CMK (cell line): ENCODE results near the gene DENND6B.

Experiments
- DNase-seq: peaks from one replicate; pipeline ENCODE4 v3.0.0-alpha.2; 2010; ENCODE audit warnings: low read depth

DENND6B gene

GRCh38 chr22:50303848-50304527 lies 22.8 kb downstream of the DENND6B start:
- DNase-seq, result no peak

GRCh38 chr22:50303515-50303847 lies 23.3 kb downstream of the DENND6B start:
- no peak for DNase-seq

GRCh38 chr22:50302564-50302963 lies 24.2 kb downstream of the DENND6B start:
- no peak for DNase-seq

- DNase-seq, result no peak
Observed at GRCh38 chr22:50302041-50302541, 24.7 kb downstream of the DENND6B start.

GRCh38 chr22:50301581-50301991 lies 25.2 kb downstream of the DENND6B start:
- no peak for DNase-seq

GRCh38 chr22:50300620-50301257 lies 26.1 kb downstream of the DENND6B start:
- no peak for DNase-seq

GRCh38 chr22:50299785-50300619 lies 26.8 kb downstream of the DENND6B start:
- DNase-seq, result no peak

GRCh38 chr22:50298937-50299784 lies 27.7 kb downstream of the DENND6B start:
- no peak for DNase-seq

GRCh38 chr22:50298266-50298637 lies 28.6 kb downstream of the DENND6B start:
- DNase-seq, result no peak

GRCh38 chr22:50297510-50298265 lies 29.1 kb downstream of the DENND6B start:
- no peak for DNase-seq

- no peak for DNase-seq
Observed at GRCh38 chr22:50296658-50297490, 29.9 kb downstream of the DENND6B start.

GRCh38 chr22:50294319-50294656 lies 32.5 kb downstream of the DENND6B start:
- no peak for DNase-seq

GRCh38 chr22:50293441-50294318 lies 33.1 kb downstream of the DENND6B start:
- DNase-seq, result no peak

- DNase-seq, result no peak
Observed at GRCh38 chr22:50292643-50293440, 34.0 kb downstream of the DENND6B start.

- no peak for DNase-seq
Observed at GRCh38 chr22:50289942-50290630, 36.7 kb downstream of the DENND6B start.

- no peak for DNase-seq
Observed at GRCh38 chr22:50289151-50289941, 37.5 kb downstream of the DENND6B start.

GRCh38 chr22:50287731-50288130 lies 39.1 kb downstream of the DENND6B start:
- no peak for DNase-seq
